Fibroblast of skin of scalp (primary cell): ENCODE results near the gene FARS2.
A peak's percentile ranks its signal among the peaks of the same experiment; 100 is the strongest.

Source experiments
- DNase-seq: peaks from one replicate; pipeline ENCODE4 v3.0.0-alpha.2; 2013

The FARS2 gene

GRCh38 chr6:5383856-5384255 is 122.5 kb downstream of the FARS2 start:
- no peak for DNase-seq

- no peak for DNase-seq
Measured at GRCh38 chr6:5384276-5384675, 123.0 kb downstream of the FARS2 start.

- DNase-seq: no peak
Measured at GRCh38 chr6:5388326-5388725, 127.0 kb downstream of the FARS2 start.

- DNase-seq: peak; percentile 6
Measured at GRCh38 chr6:5389086-5389745, 127.9 kb downstream of the FARS2 start.

- no peak for DNase-seq
Measured at GRCh38 chr6:5390177-5390576, 128.9 kb downstream of the FARS2 start.

GRCh38 chr6:5394280-5394679 is 133.0 kb downstream of the FARS2 start:
- no peak for DNase-seq

GRCh38 chr6:5395719-5396118 is 134.4 kb downstream of the FARS2 start:
- DNase-seq: no peak

- DNase-seq: peak; percentile 58
Measured at GRCh38 chr6:5398530-5398929, 137.2 kb downstream of the FARS2 start.

GRCh38 chr6:5399391-5399790 is 138.1 kb downstream of the FARS2 start:
- no peak for DNase-seq

GRCh38 chr6:5401845-5402738 is 140.8 kb downstream of the FARS2 start:
- peak; percentile 29 for DNase-seq

- DNase-seq: no peak
Measured at GRCh38 chr6:5403076-5403475, 141.8 kb downstream of the FARS2 start.

GRCh38 chr6:5403609-5404008 is 142.3 kb downstream of the FARS2 start:
- DNase-seq: peak; percentile 51

GRCh38 chr6:5405976-5406375 is 144.7 kb downstream of the FARS2 start:
- DNase-seq: no peak

GRCh38 chr6:5411414-5411813 is 150.1 kb downstream of the FARS2 start:
- DNase-seq: no peak

- no peak for DNase-seq
Measured at GRCh38 chr6:5412017-5412416, 150.7 kb downstream of the FARS2 start.

GRCh38 chr6:5412663-5413062 is 151.3 kb downstream of the FARS2 start:
- no peak for DNase-seq

GRCh38 chr6:5416250-5416649 is 154.9 kb downstream of the FARS2 start:
- DNase-seq: no peak

GRCh38 chr6:5422321-5422915 is 161.1 kb downstream of the FARS2 start:
- peak; percentile 51 for DNase-seq

GRCh38 chr6:5423251-5423650 is 161.9 kb downstream of the FARS2 start:
- no peak for DNase-seq

GRCh38 chr6:5424726-5425125 is 163.4 kb downstream of the FARS2 start:
- peak; percentile 40 for DNase-seq

GRCh38 chr6:5425267-5425666 is 164.0 kb downstream of the FARS2 start:
- no peak for DNase-seq

- no peak for DNase-seq
Measured at GRCh38 chr6:5425797-5426196, 164.5 kb downstream of the FARS2 start.

GRCh38 chr6:5427586-5427985 is 166.3 kb downstream of the FARS2 start:
- DNase-seq: no peak

GRCh38 chr6:5433324-5433723 is 172.0 kb downstream of the FARS2 start:
- no peak for DNase-seq
